Uterus (tissue), 2 donors: Measurements from ENCODE around the gene PODXL.

Experiments used
- CTCF ChIP-seq, 4 experiments: fragments of 200-600 bp in 2 of 4; fragments of 450-650 bp in 2 of 4; sonication (generic) in 2 of 4; IDR thresholded peaks; one replicate each; pipeline ENCODE4 v1.5.1; 2016 to 2019; ENCODE audit warnings: antibody characterized with exemption in 4 of 4, mild to moderate bottlenecking in 2 of 4, moderate library complexity in 1 of 4
- POLR2A ChIP-seq, 2 donors: fragments of 450-650 bp; IDR thresholded peaks; one replicate each; pipeline ENCODE4 v1.6.1; 2016; ENCODE audit warnings: antibody characterized with exemption in 2 of 2, mild to moderate bottlenecking in 1 of 2, moderate library complexity in 1 of 2

- no peak for TF ChIP-seq CTCF (IDR thresholded peaks at IDR 0.05)
- no peak for TF ChIP-seq POLR2A (IDR thresholded peaks at IDR 0.05)
Measured at GRCh38 chr7:131511774-131512535, 44.5 kb downstream of the PODXL start.
